Germinal center (tissue), 1 donor: ENCODE data around the gene RBM45.
A peak's percentile ranks its signal among the peaks of the same experiment; 100 is the strongest.
"Not testable (repeated sequence)": the region's sequence is repeated elsewhere in the genome, so short reads cannot be mapped to it uniquely, and the experiment has no call there.

Experiments used
- DNase-seq: peaks from one replicate; pipeline ENCODE4 v3.0.0; 2012; ENCODE audit warnings: mixed read lengths, low spot score

Gene RBM45

DNA sequence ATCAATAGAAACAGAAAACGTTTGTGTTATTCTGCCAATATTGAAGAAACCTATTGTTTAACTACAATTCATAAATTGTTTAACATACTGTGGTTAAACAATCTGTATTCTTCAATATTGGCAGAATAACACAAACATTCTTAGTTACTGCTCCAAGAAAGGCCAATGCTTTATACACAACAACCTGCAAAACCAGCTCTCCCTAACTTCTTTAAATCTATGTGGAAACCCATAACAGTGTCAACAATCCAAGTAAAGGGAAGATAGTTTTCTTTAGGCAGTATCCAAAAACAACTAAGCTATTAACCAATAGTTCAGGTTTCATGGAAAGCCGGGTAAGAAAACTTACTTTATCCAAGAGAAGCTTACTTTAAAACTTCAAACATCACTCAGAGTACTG, 6.2 kb upstream of the RBM45 start:
- DNase-seq = no peak

DNA sequence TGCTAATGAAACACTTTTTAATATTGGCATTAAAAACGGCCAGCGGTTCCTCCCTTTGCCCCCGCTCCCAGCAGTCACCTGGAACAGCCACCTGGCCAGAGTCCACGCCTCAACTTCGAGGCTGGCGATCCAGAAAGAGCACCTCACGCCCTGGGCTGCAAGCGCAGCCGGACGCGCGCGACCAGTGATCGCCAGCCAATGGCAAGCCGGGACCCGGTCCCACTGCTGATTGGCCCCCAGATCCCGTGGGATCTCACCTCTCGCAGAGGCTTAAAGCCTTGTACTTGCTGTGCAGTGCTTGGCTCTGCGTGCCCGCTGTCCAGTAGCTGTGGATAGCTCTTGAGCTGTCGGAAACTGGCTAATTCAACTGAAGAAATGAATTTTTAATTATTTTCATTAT, 4.1 kb upstream of the RBM45 start:
- DNase-seq = no peak

DNA sequence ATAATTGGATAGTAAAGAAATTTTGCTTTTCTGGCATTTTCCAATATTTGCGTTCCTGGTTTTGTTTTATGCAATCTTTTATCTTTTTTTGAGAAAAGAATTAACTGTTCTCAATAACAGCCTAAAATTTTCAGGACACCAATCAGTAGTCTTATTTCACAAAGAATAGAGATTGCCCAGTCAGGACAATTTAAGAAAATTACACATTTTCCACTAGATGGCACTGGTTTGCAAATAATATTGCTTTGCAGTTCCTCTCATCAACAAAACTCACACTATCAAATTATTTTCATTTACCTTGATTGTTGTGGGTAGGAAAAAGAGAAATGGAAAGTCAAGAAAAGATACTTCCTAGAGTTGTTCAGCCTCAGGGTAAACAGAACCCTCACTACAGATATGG, 2.4 kb upstream of the RBM45 start:
- DNase-seq = peak; percentile 47

DNA sequence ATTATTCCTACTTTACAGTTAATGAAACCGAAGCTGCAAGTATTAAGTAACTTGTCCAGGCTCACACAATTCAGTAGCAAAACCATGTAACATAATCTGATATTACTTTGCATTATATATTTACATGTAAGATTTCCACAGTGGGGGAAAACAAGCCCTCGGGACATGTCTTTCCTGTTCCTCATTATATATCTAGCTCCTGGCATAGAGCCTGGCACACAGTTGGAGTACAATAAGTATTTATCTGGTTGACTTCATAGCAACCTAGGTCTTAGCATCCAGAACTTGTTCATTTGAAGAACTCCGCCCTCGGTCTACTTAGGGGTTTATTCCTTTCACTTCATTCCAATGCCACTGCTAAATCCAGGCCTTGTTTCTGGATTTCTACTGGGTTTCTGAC, 1.6 kb upstream of the RBM45 start:
- no peak for DNase-seq

DNA sequence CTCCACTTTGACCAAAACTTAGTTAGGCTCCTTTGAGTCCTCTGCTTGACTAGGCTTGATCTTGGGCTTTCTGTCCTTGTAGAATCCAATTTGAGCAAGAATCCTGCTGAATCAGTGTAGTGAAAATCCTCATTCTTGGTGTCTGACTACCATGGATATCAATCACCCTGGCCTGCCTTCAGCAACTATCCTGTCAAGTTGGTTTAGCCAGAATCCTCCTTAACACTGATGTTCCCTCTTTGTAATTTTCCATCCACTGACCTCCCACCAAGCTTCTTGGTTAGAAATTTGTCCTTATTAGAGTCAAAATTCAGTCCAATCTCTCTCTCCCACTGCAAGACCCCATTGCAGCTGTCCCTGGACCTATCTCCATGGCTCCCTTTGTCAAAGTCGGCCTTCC, 494 bp upstream of the RBM45 start:
- no peak for DNase-seq

DNA sequence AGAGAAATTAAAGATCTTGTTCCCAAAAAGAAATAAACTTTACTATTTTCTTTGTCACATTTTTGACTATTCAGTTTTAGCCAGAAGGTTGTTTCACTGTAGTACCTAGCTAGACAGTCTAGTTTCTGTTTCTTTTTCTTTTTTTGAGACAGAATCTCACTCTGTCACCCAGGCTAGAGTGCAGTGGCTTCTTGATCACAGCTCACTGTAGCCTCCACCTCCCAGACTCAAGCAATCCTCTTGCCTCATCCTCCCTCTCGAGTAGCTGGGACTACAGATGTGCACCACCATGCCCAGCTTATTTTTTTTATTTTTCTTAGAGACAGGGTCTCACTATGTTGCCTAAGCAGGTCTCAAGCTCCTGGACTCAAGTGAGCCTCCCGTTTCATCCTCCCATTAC, 2.2 kb downstream of the RBM45 start:
- DNase-seq = no peak

DNA sequence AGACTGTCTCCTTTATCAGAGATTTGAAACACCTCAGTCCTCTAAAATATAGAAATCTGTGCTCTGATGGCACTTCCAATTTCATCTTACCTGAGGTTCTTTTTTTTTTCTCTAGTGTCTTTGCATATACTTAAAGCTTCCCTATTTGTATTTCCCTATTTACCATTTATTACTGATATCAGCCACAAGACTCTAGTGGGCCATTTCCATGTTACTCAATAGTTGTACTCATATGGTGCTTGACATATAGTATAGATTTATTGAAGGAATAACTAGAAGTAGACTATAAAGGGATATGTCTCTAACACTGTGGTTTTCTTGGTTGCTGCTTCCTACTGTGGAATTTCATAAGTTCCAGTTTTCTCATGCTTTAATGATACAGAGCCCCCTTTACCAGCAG, 3.0 kb downstream of the RBM45 start:
- no peak for DNase-seq

DNA sequence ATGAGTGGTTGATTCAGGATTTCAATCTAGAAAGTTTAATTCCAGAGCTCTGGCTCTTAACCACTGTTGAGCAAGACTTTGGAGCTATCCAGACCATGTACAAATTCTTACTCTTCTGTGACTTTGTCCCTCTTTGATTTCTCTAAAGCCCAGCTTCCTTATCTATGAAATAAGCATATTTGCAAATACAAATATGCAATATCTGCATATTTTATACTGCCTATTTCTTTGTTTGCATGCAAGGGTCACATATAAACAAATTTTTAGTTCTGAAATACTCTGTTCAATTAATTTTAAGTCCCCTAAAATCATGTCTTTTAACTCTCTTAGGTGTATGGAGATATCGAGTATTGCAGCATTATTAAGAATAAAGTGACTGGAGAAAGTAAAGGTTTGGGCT, 5.5 kb downstream of the RBM45 start:
- DNase-seq = no peak

DNA sequence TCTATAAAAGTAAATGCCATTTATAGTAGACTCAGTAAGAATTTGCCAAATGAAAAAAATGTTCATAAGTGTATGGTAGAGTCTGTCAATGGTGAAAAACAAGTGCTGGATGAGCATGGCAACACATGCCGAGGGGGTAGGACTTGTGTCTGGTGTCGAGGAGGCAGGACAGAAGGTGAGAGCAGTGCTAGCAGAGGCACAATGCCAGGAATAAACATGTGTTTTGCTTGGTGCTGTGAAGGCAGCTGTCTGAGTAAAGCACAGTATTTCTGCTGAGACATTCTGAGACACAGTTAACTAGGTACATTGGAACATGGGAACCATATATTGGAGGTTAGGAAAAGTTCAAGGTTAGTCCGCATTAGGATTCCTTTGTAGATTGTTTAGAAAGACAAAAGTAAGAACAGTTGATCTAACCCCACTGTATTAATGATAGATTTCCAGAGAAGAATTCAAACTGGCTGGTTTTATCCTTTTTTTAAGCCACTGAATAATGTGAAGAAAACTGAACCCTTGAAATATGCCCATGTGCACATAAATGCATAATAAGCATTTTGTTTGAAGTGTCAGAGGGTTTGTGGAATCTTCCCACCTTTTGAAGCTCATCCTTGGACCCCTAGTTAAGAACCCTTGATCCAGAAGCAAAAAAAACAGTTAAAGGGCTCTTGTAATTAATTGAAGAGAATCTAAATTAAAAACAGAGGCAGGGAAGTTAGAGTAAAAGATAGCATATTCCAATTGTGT, 7.1 kb downstream of the RBM45 start:
- no peak for DNase-seq

DNA sequence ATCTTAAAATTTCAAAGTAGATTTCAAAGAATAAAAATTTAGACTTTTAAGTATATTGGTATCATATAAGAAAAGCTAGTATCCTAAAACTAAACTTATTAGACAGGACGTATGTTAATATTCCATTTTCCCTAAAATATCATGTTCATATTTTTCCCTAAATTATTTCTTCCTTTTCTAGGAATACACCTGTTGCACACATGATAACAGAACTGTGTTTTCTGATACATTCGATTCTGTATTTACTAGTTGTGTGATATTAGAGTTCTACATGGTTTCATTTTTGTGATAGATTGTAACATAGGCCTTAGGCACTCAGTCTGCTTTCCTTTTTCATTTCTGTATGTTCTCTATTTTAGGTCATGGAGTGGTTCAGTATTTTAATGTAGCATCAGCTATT, 10.9 kb downstream of the RBM45 start:
- no peak for DNase-seq

DNA sequence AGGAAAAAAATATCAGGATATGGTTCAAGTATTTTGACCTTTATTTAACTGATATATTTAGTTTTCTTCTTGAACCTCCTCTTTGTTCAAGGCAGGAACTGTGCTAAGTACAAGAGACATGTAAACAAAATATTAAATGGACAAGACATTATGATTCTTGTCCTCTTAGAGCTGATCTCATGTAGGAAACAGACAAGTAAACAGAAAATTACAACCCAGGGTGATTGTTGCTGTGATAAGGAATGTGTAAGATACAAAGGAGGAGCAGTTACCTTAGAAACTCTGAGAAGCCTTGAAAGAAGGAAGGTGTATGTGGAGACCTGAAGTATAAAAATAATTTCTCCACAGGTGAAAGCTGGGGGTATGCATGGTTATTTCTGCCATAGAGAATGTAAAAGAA, 12.9 kb downstream of the RBM45 start:
- no peak for DNase-seq

DNA sequence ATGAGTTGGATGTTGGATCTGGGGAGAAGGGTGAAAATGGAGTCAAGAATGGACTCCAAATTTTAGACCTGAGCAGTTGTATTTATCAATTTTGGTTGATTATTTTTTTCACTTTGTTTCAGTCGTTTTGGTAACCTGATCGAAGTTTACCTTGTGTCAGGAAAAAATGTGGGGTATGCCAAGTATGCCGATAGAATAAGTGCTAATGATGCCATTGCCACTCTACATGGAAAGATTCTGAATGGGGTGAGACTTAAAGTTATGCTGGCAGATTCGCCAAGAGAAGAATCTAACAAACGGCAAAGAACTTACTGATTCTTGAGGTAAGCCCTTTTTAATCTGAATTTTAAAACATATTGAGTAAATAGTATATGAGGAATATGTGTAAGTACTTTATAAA, 13.6 kb downstream of the RBM45 start:
- DNase-seq = no peak

DNA sequence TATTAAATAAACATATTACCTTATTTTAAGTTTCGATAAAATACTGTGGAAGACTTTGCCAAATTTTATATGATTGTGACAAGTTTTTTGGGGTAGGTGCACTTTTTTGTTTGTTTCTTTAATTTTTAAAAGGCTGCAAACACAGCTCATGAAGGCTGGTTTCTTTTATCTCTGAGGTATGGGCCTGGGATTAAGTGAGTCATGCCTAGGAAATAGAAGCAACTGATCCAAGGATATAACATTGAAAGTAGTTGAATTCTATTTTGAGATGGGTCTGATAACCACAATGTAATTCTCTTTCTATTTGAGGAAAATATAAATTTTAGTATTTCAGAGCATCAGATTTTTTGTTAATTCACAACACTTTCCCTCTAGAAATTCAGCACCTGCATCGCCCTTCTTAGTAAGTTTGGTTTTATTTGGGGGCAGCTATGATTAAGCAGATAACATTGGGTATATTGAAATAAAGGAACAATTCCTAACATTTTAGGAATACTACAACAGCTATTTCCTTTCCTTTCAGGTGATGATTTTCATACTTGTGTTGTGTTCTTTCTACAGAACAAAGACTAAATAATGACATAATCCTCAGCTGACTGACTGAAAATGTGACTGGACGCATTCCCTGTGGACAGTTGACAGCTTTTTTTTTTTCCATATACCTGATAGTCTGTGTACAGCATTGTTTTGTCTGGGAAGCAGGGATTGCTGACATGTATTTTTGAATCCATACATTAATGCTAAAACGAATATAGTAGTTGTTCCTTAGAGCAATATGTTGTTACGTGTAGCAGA, 16.8 kb downstream of the RBM45 start:
- no peak for DNase-seq

DNA sequence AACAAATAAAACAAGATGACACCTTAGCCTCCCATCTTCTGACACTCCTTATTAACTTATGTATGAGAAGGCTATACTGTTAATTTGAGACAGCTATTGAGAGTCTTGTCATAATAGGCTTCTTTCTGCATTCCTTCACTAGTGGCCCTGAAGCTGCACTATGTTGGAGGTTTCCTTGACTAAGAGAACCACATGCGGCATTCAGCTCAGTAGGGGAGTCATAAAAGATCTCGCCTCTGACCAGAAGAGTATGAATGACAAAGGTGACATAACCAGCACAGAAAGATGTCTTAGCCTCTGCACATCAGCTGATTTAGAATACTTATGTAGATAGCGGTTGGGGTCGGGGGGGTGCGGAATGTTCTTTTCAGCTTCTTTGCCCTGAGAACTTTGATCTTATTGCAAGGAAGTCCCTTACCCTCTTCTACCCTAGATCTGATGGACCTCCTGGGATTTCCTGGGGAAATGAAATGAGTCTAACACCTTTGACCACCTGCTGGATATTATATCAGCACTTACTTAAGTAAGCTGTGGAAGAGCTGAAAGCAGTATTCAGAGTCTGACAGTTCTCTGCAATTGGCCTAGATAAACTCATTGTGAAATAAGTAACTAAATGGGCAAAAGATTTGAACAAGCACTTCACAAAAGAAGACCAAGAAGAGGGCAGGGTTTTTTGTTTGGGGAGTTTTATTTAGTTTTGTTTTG, 24.2 kb downstream of the RBM45 start:
- no peak for DNase-seq

DNA sequence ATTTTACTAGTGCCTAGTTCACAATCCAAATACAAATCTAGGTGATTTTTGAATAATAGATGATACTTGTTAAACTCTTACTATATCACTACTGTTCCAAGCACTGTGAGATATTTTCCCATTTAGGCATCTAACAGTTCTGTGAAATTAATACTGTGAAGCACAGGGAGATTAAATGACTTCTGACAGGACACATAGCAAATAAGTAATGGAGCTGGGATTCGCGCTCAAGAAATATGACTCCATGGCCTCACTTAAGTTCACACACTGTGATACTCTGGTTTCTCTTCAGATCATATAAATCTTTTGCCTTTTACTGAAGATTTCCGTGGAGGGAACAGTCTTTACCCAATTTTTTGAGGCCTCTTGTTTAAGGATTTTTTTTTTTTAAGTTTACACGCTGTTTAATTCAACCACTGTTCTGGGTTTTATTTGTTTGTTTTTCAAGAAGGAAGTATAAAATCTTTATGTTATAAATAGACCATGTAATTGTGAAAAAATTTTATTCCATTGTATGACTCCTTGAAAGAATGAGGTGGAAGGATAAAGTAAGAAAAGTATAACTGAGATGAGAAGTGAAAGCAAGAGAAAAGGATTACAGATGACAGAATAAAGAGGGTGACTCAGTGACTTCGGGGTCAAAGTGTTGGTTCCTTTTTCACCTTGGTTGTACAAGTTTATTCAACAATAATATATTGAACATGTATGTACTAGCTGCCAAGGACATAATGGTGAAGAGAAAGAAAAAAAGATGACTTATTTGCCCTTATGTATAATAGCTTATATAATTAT, 30.2 kb downstream of the RBM45 start:
- no peak for DNase-seq

DNA sequence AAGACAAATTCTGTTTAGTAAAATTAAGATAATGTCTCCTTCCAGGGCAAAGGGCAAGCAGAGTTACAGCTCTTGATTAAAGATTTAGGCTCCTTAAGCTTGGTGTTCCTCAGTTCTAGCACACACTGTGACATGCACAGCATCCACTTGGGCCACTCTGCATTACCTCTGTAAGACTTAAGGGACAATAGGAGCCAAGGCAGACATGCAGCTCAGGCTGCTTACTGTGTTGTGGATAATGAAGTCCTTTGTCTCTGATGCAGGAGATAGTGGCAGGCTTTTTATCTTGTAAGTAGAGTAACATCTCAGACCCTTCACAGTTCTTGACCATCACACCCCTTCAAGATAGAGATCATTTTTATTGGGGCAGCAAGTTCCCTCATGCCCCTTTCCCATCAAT, 31.2 kb downstream of the RBM45 start:
- DNase-seq = no peak

DNA sequence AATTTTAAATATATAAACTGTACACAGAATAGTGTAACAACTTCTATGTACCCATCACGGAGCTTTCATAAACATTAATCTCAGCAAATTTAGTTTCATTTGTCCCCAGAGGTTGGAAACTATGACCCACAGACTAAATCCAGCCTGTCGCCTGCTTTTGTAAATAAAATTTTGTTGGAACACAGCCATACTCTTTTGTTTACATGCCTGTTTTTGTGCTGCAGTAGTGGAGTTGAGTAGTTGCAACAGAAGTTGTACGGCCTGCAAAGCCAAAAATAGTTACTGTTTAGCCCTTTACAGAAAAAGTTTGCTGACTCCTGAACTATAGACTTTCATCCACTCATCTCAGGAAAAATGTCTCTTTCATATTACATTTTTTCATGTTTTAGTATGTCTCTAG, 39.8 kb downstream of the RBM45 start:
- no peak for DNase-seq

DNA sequence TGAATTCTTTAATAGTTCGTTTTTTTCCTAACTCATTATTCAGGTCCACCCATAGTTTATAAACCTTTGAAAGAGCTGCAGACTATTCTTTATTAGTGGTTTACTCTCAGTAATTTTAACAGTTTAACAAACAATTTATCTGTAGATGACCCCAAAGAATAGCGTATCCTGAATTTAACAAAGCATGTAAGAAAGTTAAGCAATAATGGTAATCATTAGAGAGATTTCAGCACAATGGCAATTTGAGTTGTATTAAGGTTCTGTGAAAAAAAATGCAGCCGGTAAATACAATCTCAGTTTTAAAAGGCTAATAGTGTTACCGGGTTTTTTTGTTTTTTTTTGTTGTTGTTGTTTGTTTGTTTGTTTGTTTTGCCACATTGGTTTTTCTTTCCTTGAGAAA, 40.3 kb downstream of the RBM45 start:
- no peak for DNase-seq

DNA sequence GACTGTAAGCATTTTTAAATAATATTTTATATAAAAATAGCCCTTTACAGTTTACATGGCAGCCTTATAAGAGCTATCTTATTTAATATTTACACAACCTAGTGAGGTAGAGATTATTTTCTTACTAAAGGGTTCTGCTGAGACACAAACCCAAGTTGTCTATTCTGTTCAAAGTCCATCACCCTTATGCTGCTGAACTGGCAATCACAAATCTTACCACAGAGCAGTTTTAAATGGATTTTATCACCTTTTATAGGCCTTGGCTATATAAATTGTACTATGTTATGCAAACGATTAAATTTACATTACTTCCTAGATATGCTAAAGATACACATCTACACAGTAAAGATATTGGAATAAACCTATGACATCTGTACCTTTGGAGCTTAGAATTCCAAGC, 40.7 kb downstream of the RBM45 start:
- DNase-seq = no peak

DNA sequence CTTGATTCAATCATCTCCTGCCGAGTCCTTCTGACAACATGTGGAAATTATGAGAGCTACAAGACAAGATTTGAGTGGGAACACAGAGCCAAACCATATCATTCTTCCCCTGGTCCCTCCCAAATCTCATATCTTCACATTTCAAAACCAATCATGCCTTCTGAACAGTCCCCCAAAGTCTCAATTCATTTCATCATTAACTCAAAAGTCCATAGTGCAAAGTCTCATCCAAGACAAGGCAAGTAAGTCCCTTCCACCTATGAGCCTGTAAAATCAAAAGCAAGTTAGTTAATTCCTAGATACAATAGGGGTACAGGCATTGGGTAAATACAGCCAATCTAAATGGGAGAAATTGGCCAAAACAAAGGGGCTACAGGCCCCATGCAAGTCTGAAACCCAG, 41.6 kb downstream of the RBM45 start:
- DNase-seq = not testable (repeated sequence)

DNA sequence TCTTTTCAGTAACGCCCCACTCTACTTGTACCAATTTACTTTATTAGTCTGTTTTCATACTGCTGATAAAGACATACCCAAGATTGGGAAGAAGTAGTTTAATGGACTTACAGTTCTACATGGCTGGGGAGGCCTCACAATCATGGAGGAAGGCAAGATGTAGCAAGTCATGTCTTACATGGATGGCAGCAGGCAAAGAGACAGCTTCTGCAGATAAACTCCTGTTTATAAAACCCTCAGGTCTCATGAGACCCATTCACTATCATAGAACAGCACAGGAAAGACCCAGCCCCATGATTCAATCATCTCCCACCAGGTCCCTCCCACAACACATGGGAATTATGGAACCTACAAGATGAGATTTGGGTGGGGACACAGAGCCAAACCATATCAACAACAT, 43.3 kb downstream of the RBM45 start:
- DNase-seq = no peak

DNA sequence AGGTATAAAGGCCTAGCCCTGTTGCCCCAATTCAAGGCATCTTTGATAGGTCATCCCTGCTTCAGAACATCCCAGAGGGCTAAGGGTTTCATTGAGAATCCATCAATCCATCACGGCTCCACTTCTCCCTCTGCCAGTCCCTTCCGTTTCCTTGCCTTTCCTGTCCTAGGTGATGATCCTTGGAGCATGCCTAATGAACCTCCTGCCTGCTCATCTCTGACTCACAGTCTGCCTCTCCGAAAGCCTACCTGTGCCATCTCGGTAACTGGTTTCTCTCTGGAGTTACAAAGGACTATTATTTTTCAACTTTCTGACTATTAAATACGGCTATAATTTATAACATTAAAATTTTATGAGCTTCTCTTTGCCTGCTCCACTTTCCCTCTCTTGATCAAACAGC, 45.3 kb downstream of the RBM45 start:
- no peak for DNase-seq
